Measurements from ENCODE around the gene PRKAG2. TPM values are rescaled to one million over a fixed set of nuclear protein-coding genes. Genes with fewer than 3 reads are reported as not detected.
A peak's percentile ranks its signal among the peaks of the same experiment; 100 is the strongest.

PRKAG2 gene
- total RNA-seq, 1 donor from 2014 or later: 20.8 TPM

GRCh38 chr7:151631953-151632749 lies 244.8 kb downstream of the PRKAG2 start:
- no peak for DNase-seq (ENCODE audit: low read depth)
- TF ChIP-seq, protein P1, sequence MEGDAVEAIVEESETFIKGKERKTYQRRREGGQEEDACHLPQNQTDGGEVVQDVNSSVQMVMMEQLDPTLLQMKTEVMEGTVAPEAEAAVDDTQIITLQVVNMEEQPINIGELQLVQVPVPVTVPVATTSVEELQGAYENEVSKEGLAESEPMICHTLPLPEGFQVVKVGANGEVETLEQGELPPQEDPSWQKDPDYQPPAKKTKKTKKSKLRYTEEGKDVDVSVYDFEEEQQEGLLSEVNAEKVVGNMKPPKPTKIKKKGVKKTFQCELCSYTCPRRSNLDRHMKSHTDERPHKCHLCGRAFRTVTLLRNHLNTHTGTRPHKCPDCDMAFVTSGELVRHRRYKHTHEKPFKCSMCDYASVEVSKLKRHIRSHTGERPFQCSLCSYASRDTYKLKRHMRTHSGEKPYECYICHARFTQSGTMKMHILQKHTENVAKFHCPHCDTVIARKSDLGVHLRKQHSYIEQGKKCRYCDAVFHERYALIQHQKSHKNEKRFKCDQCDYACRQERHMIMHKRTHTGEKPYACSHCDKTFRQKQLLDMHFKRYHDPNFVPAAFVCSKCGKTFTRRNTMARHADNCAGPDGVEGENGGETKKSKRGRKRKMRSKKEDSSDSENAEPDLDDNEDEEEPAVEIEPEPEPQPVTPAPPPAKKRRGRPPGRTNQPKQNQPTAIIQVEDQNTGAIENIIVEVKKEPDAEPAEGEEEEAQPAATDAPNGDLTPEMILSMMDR (conservative IDR thresholded peaks at IDR 0.05; ENCODE audit: low read depth, low read length): peak; percentile 25
- peak overlapping the region; percentile 85 for H3K4me3 ChIP-seq (ENCODE audit: low read depth, low read length)

GRCh38 chr7:151631570-151631952 lies 245.4 kb downstream of the PRKAG2 start:
- TF ChIP-seq, protein P1 (conservative IDR thresholded peaks at IDR 0.05; ENCODE audit: low read depth, low read length): peak; percentile 20
- H3K4me3 ChIP-seq (ENCODE audit: low read depth, low read length): peak overlapping the region; percentile 85
- DNase-seq (ENCODE audit: low read depth): no peak

- TF ChIP-seq, protein P1 (conservative IDR thresholded peaks at IDR 0.05; ENCODE audit: low read depth, low read length): no peak
- peak overlapping the region; percentile 85 for H3K4me3 ChIP-seq (ENCODE audit: low read depth, low read length)
- DNase-seq (ENCODE audit: low read depth): no peak
Measured at GRCh38 chr7:151630851-151631569, 245.9 kb downstream of the PRKAG2 start.

- TF ChIP-seq, protein P1 (conservative IDR thresholded peaks at IDR 0.05; ENCODE audit: low read depth, low read length): no peak
- DNase-seq (ENCODE audit: low read depth): no peak
- peak overlapping the region; percentile 85 for H3K4me3 ChIP-seq (ENCODE audit: low read depth, low read length)
Measured at GRCh38 chr7:151630358-151630757, 246.6 kb downstream of the PRKAG2 start.

DNA sequence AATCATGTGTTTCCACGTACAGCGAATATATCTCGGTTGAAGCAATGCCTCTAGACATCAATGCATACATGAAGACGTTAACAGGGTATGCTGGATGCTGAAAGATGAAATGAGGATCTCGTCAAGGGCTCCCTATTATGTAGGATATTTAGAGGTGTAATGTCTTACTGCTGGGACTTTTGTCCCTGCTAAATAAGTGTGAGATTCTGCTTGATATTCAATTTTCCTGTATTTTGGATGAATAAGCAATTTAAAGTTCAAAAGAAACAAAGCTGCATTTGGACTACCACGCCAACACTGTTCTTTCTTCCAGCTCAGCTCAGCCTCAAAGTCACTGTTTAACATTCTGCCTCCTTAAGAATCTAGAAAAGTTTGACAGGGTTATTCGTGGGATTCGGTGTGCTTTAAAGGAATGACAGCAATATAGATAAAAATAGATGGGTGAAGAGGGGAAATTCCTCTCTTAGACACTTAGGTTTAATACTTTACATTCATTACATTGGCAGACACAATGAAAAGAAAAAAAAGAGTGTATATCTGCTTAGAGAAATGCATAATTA lies 247.1 kb downstream of the PRKAG2 start:
- no peak overlapping the region for H3K4me3 ChIP-seq (ENCODE audit: low read depth, low read length)
- TF ChIP-seq, protein P1 (conservative IDR thresholded peaks at IDR 0.05; ENCODE audit: low read depth, low read length): no peak
- no peak for DNase-seq (ENCODE audit: low read depth)

DNA sequence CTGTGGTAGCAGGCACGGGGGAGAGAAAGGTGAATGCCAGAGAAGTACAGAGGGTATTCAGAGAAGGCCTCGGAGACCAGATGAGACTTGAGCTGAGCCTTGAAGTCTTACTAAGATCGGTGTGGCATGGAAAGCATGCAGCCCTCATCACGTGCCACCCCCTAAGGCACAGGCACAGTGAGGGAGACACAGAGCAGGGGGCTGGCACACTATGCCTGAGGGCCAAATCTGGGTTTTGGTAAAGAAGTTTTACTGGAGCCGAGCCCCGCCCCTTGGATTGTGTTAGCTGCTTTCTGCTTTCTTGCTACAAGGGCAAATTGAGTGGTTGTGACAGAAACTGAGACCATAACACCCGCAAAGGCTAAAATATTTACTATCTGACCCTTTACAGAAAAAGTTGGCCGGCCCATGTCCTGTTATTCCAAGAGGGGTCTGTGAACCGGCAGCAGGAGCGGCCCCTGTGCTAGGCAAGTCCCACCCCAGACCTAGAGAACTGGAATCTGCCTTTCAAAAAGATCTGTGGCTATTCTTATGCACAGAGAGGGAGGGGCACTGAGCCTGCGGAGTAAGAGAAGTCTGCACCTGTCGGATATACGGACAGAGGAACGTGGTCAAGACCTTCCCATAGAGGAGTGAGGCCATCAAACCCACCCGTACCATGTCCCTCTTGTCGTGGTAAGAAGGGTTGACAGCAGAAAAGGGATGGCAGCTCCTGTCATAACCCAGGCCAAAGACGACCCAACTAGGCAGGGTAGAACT lies 247.9 kb downstream of the PRKAG2 start:
- no peak for DNase-seq (ENCODE audit: low read depth)
- TF ChIP-seq, protein P1 (conservative IDR thresholded peaks at IDR 0.05; ENCODE audit: low read depth, low read length): no peak
- H3K4me3 ChIP-seq (ENCODE audit: low read depth, low read length): no peak overlapping the region

All from epithelial cell of proximal tubule (primary cell).